SH-SY5Y (cell line): ENCODE results near the gene KLF13.

ENCODE experiments used
- GATA2 ChIP-seq: IDR thresholded peaks from 2 replicates; pipeline ENCODE4 v1.6.1; 2011; ENCODE audit warnings: mild to moderate bottlenecking, low read depth, low read length
- GATA3 ChIP-seq: IDR thresholded peaks from 2 replicates; pipeline ENCODE4 v1.6.1; 2011; ENCODE audit warnings: low read depth, mild to moderate bottlenecking, low read length, moderate library complexity

DNA sequence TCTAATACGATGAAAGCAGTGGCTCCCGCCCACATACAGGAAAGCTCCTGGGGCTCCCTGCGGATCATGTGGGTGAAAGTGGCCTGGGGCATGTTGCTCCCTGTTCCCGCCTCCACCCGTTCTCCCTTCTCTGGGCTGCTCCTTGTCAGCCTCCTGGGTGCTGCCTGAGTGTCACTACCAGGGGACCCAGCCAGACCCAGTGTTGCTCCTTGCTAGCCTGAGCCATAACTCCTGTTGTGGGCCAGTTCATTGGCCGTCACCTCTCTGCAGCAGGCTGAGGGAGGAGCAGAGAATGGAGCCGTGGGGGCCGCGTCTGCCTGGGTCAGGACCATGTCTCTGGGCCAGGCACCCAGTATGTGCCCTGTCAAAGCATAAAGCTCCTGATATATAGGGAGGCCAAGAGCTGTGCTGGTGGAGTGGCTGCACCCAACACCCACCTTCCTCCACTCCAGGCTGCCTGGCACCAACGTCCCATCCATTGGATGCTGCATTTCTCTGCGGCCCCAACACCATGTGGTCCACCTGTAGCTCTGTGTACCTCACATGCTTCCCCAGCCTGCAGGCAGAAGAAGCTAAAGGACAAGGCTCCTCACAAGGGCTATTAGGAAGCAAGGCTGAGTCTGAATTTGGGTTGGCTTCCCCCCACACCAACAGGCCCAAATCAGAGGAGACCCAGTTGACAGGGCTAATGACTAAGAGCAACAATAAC lies 40.5 kb downstream of the KLF13 start:
- TF ChIP-seq GATA3 (no peak), GATA2 (no peak)
